ENCODE results near the gene FANCD2.
"Not testable (repeated sequence)": the region's sequence is repeated elsewhere in the genome, so short reads cannot be mapped to it uniquely, and the experiment has no call there.

FANCD2 gene

GRCh38 chr3:10026084-10026890 lies at the start of gene FANCD2:
Gene FANCD2, plus strand, starts transcription at chr3:10026437. Its CDS starts 2,221 bp downstream, at chr3:10028658.
- DNase-seq (ENCODE audit: low spot score) = peak; percentile 92

- no peak for DNase-seq (ENCODE audit: low spot score)
Observed at GRCh38 chr3:9976721-9977709, 49.2 kb upstream of the FANCD2 start.

GRCh38 chr3:9978710-9979305 lies 47.4 kb upstream of the FANCD2 start:
- DNase-seq (ENCODE audit: low spot score) = no peak

GRCh38 chr3:9980251-9980650 lies 46.0 kb upstream of the FANCD2 start:
- DNase-seq (ENCODE audit: low spot score) = no peak

GRCh38 chr3:9986230-9986725 lies 40.0 kb upstream of the FANCD2 start:
- no peak for DNase-seq (ENCODE audit: low spot score)

- DNase-seq (ENCODE audit: low spot score) = no peak
Observed at GRCh38 chr3:9994086-9994844, 32.0 kb upstream of the FANCD2 start.

GRCh38 chr3:10000686-10001085 lies 25.6 kb upstream of the FANCD2 start:
- DNase-seq (ENCODE audit: low spot score) = no peak

GRCh38 chr3:10002951-10003350 lies 23.3 kb upstream of the FANCD2 start:
- no peak for DNase-seq (ENCODE audit: low spot score)

- DNase-seq (ENCODE audit: low spot score) = no peak
Observed at GRCh38 chr3:10004506-10004905, 21.7 kb upstream of the FANCD2 start.

GRCh38 chr3:10004960-10005564 lies 21.2 kb upstream of the FANCD2 start:
- DNase-seq (ENCODE audit: low spot score) = no peak

GRCh38 chr3:10006048-10006761 lies 20.0 kb upstream of the FANCD2 start:
- DNase-seq (ENCODE audit: low spot score) = no peak

- DNase-seq (ENCODE audit: low spot score) = no peak
Observed at GRCh38 chr3:10006762-10007090, 19.5 kb upstream of the FANCD2 start.

- DNase-seq (ENCODE audit: low spot score) = no peak
Observed at GRCh38 chr3:10007126-10007782, 19.0 kb upstream of the FANCD2 start.

- not testable (repeated sequence) for DNase-seq (ENCODE audit: low spot score)
Observed at GRCh38 chr3:10008216-10008587, 18.0 kb upstream of the FANCD2 start.

- peak; percentile 79 for DNase-seq (ENCODE audit: low spot score)
Observed at GRCh38 chr3:10008588-10009344, 17.5 kb upstream of the FANCD2 start.

- DNase-seq (ENCODE audit: low spot score) = no peak
Observed at GRCh38 chr3:10010421-10010877, 15.8 kb upstream of the FANCD2 start.

GRCh38 chr3:10010878-10011465 lies 15.3 kb upstream of the FANCD2 start:
- peak; percentile 84 for DNase-seq (ENCODE audit: low spot score)

- DNase-seq (ENCODE audit: low spot score) = no peak
Observed at GRCh38 chr3:10011631-10012030, 14.6 kb upstream of the FANCD2 start.

GRCh38 chr3:10012106-10012505 lies 14.1 kb upstream of the FANCD2 start:
- DNase-seq (ENCODE audit: low spot score) = no peak
